GM03348 (cell line): ENCODE measurements around the gene ARHGAP26.

Source experiments
- DNase-seq: peaks from one replicate; pipeline ENCODE4 v3.0.0; 2012; ENCODE audit warnings: low spot score

The ARHGAP26 gene

DNA sequence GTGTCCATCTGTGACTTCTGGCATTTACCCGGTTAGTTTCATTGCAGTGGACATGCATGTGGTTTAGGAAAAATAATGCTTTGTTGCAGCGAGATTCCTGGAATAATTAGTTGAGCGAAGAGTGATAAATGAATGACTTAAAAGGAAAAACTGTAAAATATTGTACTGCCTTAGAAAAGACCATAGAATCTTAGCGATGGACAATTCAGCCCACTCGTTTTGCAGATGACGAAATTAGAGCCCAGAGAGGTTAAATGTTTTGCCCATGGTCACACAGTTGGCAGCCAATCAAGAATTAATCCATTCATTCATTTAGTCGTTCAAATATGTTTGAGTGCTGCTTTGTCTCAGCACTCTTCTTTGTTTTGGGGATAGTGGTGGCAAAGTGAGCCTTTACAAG, 107.9 kb downstream of the ARHGAP26 start:
- DNase-seq = no peak

DNA sequence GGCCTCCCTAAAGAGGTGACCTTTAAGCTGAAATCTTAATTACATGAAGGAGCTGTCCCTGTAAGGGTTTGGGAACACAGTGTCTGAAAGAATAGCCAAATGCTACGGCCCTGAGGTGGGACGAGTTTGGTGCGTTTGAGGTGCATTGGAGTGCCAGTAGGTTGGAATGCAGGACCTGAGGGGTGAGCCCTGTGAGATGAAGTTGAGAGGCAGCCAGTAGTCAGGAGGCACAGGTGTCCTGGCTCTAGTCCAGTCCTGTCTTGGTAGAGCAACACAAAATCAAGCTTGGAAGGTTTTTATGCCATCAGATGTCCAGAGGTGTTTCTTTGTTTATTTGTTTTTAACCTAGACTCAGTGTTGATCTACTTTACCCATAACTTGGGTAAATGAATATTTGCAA, 108.5 kb downstream of the ARHGAP26 start:
- no peak for DNase-seq

DNA sequence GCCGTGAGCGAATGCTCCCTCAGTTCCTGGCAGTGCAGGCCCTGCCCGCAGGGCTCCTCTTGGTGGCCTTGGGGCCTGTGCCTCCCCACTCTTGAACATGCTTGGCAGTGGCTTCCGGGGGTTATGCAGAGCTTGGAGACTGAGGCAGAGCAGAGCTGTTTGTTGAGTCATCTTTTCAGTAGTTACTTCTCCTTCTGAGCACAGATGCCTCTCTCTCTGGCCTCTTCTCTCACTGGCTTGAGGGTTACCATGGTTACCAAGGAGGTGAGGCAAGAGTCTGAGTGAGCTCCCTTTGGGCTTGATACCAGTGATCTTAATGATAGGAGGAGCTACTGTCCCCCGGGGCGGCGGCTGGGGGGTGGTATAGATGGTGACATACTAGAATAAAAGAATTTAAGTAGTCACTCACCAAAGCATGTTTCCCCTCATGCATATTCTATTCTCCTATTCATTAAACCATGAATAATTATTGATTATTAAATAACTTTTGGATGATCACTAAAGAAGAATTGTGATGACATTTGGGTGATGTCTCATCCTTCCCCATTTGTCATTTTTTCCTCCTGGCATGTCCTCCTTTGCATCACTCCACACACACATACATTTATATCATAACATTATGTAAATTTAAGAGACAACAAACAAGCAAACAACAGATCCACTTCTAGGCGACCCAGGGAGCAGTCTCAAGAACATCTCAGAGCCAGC, 111.1 kb downstream of the ARHGAP26 start:
- DNase-seq = peak; percentile 64

DNA sequence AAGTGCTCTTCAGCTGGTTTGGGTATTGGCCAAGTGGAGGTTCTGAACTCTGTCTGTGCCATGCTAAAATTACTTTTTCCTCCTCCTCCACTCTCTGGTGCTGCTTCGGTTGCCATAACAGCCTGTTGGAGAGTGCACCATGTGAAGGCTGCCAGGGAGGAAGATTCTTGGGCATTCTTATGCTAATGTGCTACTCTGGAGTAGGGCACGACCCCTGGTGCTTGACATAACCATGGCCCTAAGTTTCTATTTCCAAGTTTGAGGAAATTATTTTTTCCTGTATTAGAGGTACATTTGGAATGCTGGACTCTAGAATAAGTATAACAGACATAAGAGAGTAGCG, 111.6 kb downstream of the ARHGAP26 start:
- no peak for DNase-seq

DNA sequence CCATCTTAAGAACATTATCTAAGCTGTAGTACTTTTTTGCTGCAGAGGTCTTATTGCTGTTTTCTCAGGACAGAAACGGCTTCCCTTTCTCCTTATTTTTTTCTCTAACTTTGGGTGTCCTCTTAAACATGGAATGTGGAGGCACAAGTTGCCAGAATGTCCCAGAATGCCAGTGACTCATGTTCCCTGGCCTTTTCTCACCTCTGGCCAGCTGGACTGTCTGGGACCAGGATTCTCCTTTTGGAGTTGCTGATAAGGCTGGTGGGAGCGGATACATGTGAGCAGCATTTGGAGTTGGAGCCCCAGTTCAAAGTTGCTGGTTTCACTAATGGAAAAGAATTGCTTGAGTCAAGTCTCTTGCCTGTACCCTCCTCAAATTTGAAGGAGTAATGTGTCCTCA, 112.8 kb downstream of the ARHGAP26 start:
- peak; percentile 68 for DNase-seq

DNA sequence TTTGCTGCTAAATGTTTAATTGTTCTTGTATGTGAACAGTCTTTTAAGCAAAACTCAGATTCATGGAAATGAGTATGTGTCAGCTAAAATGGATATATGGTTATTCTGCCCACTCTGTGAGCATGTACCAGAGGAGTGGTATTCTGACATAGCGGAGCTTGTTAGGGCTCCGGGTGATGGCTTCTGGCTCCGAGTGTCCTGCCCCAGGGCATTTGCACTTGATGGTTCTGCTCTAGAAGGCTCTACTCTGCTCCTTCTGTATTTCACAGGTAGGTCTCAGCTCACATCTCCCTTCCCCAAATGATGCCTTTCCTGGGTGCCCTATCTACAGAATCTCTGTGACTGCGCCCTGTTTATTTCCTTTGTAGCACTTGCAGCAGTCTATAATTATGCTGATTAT, 113.3 kb downstream of the ARHGAP26 start:
- DNase-seq = no peak

DNA sequence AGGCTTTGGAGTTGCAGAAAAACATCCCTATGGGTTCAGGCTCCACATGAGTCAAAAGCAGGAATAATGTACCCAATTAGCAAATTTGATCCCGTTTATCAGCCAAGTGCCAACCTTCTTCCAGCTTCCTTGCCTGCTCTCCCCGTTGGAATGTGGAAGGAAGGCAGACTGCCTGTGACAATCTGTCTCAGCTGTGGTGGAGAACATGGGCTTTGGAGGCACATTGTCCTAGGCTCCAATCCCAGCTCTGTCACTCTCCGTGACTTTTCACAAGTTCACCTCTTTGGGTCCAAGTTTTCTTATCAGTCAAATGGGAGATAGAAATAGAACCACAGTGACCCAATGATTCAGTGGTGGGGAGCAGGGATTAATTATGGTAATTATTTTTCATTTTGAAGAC, 113.9 kb downstream of the ARHGAP26 start:
- DNase-seq = no peak

DNA sequence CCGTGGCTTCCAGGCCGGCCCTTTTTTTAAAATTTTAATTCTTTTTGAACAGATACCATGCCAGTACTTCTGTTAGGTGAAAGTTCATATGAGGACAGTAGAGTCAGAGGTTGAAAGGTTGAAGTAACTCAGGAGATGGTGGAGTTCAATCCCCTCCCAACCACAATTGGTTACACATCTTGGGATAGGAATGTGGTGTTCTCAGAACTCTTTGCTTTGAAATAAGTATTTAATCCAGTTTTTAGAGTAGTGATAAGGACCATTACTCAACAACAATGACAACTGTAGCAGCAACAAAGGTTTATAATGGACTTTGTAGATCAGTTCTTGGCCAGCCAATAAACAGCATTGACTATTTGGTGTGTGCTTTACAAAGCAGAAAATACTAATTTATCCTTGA, 116.0 kb downstream of the ARHGAP26 start:
- peak; percentile 33 for DNase-seq

DNA sequence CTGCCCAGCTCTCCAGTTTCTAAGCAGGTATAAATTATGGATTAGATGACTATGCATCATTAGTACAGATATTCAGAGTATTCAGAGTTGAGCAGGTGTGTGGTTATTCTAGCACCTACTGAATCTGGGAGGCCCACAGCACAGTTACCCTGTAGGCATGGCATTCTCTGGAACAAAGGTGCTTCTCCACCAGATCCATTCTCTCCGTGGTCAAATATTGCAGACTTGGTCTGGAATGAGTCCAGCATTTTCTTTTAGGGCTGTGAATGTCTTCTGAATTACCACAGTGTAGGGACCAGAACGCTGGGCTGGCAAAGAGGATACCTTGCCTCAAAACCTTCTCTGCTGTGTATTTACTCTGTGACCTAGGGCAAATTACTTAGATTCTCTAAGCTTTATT, 116.8 kb downstream of the ARHGAP26 start:
- no peak for DNase-seq

DNA sequence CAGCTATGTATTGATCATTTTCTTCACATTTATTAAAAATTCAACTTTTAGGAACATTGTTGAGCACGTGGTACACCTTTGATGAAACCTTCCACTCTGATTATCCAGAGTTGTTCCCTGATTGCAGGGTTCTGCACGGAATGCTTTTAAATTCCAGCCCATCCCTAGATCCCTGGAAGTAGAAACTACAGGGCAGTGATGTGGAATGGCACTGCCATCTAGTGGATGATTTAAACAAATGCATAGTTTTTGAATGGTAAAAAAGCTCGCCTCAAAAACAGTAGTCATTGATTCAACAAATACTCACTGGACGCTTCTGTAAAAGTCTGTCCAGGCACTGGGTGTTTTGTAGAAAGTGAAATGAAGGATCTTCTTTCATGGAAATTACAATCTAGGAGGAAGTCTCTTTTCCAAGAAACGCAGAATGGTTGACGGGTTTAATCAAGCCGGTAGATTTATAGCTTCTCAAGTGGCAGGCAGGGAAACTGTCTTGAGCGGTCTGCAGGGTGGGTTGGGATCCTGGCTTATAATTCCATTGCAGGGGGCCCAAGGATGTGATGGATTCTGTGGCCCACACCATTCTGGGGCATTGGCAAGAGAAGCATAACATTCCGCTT, 118.4 kb downstream of the ARHGAP26 start:
- peak; percentile 79 for DNase-seq

DNA sequence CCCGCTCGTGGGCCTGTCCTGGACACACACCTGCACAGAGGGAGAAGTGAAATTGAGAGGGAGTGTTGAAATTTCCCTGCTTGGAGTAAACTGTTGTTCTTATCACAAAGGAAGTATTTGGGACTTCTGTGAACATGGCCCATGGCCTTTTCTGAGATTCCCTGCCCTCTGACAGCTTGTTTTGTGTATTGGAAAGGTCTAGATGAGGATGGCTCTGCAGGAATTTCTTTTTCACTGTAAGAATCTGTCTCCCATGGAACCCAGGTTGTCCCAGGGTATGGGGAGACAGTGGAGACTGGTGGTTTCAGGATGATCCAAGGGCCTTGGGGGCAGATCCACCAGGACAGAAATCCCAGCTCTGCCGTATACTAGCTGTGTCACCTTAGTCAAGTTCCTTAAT, 121.8 kb downstream of the ARHGAP26 start:
- no peak for DNase-seq

DNA sequence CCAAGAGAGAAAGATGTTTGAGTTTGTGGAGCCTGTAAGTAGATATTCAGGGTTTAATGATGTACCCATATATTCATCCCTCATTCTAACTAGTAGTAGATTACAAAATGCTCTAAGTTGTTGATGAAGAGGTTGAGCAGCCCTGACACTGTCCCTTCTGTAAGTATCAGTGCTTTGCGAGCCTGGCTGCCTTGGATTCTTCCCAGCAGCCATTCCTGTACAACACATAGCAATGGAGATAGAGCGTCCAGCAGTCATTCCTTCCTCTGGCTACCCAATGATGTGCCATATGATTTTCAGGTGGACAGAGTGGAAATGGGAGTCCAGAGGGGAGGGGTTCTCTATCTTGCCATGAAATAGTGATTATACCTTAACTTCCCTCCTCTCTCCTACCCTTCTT, 124.1 kb downstream of the ARHGAP26 start:
- no peak for DNase-seq

DNA sequence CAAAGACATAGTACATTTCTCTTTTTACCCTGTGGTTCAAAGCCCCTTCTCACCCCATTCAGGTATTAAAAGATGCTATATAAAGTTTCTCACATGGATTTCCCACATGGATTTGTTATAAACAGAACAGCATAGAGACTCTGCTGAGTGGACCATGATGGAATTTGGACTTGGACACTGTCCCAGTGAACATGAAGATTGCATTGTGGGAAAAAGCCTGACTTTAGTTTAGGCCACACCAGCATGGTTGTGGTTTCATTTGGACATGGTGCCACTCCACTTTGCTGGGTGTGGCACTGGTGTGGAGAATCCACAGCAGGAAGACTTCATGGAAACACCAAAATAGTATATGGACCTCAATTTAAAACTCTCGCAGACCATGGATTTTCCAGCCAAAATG, 124.6 kb downstream of the ARHGAP26 start:
- DNase-seq = peak; percentile 75

DNA sequence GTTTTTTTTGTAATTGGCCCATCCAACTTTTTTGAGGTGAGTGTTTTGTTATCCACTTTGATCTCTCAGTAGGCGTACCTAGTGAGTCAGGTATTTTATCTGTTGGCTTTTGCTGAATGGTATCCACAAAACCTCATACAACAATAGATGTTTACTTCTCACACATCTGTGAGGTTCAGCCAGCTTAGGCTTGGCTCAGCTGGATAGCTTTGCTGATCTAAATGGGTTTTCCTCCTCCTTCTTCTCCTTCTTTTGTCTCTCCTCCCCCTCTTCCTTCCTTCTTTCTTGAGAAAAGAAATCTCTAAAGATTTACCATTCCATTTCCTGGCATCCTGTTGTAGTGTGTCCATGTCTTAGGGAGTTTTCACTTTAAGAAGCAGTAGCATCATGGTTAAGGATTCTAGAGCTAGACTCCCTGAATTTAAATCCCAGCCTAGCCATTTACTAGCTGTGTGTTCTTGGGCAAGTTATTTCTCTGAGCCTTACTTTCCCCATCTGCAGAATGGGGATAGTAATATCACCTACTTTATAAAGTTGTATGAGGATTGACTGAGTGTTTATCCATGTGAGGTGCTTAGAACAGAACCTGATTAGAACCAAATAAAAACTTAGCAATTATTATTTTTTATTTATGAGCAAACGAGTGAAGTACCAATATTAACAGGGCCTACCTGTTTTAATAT, 126.3 kb downstream of the ARHGAP26 start:
- DNase-seq = no peak

DNA sequence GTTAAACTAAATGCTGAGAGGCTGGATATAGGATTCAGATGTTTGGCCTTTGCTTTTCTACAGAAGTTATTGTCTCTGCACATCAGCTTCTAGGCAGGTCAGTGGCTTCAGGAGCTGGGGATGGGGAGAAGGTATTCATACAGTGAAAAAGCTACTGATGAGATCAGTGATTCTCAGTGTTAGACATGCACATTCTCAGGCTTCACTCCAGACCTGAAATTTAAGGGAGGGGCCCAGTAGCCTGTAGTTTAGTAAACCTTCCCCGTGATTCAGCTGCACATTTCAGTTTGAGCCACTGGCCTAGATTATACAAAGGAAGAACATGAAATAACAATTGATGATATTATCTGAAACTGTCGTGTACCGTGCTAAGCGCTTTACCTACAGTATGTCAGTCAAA, 127.2 kb downstream of the ARHGAP26 start:
- DNase-seq = no peak

DNA sequence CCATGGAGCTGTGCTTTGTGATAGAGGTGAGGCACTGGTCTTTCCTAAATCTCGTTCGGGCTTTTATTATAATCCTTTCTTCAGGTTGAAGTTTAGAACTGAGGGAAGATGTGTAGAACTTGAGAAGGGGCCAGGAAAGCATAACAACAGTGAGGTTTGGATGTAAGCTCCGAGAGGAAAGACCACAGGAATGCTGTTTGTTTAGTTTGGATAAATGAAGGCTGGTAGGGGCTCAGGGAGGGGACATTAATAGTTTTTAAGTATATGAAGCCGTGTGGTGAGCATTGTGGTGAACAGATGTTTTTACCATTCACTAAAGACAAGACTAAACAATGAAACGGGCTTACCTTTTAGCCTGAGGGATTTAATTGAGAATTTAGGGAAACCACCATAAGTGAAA, 130.8 kb downstream of the ARHGAP26 start:
- peak; percentile 57 for DNase-seq

DNA sequence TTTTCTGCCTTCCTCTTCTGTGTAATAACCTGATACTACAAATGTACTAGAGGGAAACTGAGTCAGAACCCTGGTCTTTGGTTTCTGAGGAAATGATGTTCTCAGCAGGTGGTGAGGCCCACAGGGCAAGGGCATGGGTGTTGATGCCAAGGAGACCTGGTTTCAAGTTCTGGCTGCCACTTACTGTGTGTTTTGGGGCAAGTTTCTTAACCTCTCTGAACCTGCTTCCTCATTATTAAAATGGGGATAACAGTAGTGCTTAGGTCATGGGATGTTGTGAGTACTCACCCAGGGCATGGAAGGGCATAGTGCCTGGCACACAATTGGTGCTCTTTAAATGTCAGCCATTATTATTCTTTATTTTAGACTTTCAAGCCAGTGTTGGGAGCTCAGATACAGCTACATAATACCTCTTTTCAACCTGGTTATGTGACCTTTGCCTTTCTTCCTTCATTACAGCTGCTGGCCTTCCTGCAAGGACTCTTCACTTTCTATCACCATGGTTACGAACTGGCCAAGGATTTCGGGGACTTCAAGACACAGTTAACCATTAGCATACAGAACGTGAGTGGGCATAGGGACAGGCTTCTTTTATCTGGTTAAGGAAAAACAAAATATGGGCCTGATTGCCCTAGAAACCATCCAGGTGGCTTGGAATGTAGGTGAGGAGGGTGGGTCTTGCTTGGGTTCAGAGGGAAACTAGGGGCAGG, 131.5 kb downstream of the ARHGAP26 start:
- no peak for DNase-seq

DNA sequence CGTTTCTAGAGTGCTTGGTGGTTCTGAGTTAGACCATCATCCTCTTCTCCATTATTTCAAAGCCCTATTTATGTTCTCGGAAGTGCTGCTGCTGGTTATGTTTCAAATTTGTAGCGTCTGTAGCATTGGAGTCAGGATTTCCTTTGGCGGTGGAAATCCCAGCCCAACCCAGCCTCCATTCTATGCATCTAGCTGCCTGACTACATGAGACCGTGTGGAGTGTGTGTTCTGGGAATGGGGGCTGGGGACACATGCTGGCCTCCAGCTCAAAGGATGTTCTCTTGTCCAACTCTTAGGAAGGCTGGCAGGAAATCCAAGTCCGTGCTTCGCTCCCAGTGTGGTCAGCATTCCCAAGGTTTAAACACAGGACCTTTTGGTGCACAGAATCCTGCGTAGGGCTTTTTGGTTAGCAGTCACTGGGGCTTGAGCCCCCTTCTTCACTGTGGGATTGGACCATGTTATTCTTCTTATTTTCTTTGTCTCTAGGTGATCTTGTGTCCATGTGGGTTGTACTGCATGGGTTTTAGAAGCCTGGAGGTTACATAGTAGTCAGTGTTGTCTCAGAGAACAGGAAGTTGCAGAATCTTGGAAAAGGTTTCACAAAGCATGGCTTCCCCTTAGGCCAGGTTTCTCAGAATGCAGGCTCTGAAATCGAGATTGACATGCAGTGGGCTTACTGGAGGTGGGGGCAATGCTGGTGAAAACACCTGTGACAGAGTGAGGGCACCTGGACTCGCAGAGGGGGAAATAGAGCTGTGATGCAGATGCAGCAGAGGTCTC, 132.2 kb downstream of the ARHGAP26 start:
- DNase-seq = no peak

DNA sequence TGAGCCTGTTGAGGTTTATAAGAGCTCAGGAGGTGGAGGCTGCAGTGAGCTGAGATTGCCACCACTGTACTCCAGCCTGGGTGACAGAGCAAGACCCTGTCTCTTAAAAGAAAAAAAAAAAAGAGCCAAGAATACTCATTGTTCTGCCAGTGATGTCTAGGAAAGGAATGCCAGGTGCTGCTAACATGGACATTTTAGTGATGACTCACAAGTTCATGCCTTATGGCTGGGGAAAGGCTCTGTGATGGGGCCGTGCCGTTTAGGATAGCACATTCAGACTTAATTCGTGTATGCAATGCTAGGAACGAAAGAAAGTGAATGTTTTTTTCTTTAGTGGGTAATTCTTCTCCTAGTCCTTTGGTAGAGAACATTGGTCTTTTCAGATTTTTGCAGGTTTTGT, 134.2 kb downstream of the ARHGAP26 start:
- DNase-seq = no peak

DNA sequence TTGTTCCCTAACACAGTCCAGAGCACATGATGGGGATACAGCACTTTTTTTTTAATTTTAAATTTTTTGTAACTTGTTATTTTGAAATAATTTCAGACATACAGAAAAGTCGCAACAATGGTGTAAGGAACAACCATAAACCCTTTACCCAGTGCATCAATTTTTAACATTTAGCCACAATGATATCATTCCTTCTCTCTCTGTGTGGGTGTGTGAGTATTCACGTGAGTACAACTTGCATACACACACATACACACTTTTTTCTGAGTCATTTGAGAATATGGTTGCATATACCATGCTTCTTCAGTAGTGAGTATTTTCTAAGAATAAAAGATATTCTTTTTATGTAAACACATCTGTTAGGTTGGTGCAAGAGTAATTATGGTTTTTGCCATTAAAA, 135.2 kb downstream of the ARHGAP26 start:
- no peak for DNase-seq

DNA sequence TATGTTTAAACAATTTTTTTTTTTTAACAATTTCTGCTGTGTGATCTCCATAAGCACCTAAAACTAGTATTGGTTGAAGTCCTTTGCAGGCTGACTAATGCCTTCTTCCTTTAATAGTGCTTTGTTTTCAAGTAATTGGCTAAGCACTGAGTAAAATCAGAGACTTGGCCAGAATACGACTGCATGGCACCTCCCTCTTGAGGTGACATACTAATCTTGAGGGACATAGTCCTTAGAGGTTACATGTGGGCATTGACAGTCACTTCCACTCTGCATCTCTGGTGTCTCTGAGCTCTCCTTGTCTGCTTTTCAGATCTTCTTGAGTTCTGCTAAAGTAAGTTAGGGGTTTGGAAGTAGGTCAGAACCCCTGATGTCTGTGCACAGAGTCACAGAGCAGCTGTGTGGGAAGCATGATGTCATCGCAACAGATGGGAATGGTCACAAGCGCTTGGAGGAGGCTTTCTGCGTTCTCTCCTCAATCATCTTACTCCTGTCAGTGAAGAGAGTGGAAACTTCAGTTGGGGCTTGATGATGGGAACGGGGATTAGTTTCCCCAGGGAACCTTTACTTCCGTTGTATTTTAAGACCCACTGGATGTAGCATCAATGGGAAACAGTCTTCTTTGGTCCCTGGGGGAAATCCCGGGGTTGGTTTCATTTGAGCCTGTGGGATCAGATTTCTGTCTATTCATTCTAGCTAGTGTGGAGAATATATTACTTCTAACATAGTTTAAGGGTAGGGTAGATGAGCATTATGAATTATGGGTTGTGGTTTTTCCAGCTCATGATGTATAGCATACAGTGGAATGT, 136.9 kb downstream of the ARHGAP26 start:
- DNase-seq = peak; percentile 41
